Heart left ventricle (tissue), 13 donors: ENCODE data around the gene REG1B.

Experiments used
- POLR2A ChIP-seq, 2 donors: fragments of 450-650 bp; IDR thresholded peaks; one replicate each; pipeline ENCODE4 v1.6.1; 2017; ENCODE audit warnings: antibody characterized with exemption in 2 of 2, mild to moderate bottlenecking in 2 of 2, moderate library complexity in 2 of 2
- TF ChIP-seq, protein P1 (sequence below), 12 donors: fragments of 200-600 bp; sonication (generic) in 4 of 12; IDR thresholded peaks; one replicate each; pipeline versions ENCODE4 v1.5.0 to v1.8.0; 2018 to 2022; ENCODE audit warnings: antibody characterized with exemption in 12 of 12, mild to moderate bottlenecking in 5 of 12
- donor health status: ischemic (EF 13 %, LVEDD 7.1; RV severe dilation, severe dysfunction).
- donor health status: DM: no; HTN: yes; CAD: no.
- donor health status: DM: no; HTN: no; CAD: no.
- donor health status: ischemic (EF 25% LVEDD 6.9; RV normal size, moderate dysfunction).
- donor health status: ischemic (EF 25% LVEDD 5.7; RV mildly dilated, moderate dysfunction).
- donor health status: ischemic (EF 35%, LVEDD 5.7; RV mildly dilated, moderate dysfunction).
- donor health status: nonischemic (EF 11% LVEDD 7.7; RV severe dilation, severe dysfunction).
- donor health status: DM: yes; HTN: yes; CAD: no.
- donor health status: PGD.
- donor health status: ischemic (EF 29% LVEDD 5.4; RV normal size, mild dysfunction).
- donor health status: nonischemic (EF 23%, LVEDD 6.1; RV moderate dilation, normal function).

DNA sequence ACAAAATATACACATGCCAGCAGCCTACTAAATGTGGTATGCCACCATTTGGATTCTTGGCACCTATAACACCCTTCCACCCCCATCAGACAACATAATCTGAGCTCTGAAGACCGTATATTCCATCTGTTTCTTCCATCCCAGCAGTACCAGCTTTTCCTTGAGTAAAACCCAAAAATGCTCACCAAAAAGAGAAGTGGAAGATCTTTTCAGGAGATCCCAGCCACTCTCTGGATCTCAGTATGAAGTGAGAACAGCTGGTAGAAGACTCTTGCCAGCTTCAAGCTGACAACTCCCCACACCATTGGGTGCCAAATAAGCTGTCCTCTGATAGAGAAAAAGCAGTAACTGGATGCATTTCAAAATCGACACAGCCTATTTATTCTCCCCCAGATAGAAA is 22.6 kb downstream of the REG1B start:
- TF ChIP-seq, protein P1, sequence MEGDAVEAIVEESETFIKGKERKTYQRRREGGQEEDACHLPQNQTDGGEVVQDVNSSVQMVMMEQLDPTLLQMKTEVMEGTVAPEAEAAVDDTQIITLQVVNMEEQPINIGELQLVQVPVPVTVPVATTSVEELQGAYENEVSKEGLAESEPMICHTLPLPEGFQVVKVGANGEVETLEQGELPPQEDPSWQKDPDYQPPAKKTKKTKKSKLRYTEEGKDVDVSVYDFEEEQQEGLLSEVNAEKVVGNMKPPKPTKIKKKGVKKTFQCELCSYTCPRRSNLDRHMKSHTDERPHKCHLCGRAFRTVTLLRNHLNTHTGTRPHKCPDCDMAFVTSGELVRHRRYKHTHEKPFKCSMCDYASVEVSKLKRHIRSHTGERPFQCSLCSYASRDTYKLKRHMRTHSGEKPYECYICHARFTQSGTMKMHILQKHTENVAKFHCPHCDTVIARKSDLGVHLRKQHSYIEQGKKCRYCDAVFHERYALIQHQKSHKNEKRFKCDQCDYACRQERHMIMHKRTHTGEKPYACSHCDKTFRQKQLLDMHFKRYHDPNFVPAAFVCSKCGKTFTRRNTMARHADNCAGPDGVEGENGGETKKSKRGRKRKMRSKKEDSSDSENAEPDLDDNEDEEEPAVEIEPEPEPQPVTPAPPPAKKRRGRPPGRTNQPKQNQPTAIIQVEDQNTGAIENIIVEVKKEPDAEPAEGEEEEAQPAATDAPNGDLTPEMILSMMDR (IDR thresholded peaks at IDR 0.05), result no peak
- TF ChIP-seq POLR2A (IDR thresholded peaks at IDR 0.05), result no peak
